ENCODE results near the gene MAP1LC3B2. TPM values are rescaled to one million over a fixed set of nuclear protein-coding genes. Genes with fewer than 3 reads are reported as not detected.
A peak's percentile ranks its signal among the peaks of the same experiment; 100 is the strongest.

The MAP1LC3B2 gene
- total RNA-seq, 1 donor from 2014 or later, result not detected

DNA sequence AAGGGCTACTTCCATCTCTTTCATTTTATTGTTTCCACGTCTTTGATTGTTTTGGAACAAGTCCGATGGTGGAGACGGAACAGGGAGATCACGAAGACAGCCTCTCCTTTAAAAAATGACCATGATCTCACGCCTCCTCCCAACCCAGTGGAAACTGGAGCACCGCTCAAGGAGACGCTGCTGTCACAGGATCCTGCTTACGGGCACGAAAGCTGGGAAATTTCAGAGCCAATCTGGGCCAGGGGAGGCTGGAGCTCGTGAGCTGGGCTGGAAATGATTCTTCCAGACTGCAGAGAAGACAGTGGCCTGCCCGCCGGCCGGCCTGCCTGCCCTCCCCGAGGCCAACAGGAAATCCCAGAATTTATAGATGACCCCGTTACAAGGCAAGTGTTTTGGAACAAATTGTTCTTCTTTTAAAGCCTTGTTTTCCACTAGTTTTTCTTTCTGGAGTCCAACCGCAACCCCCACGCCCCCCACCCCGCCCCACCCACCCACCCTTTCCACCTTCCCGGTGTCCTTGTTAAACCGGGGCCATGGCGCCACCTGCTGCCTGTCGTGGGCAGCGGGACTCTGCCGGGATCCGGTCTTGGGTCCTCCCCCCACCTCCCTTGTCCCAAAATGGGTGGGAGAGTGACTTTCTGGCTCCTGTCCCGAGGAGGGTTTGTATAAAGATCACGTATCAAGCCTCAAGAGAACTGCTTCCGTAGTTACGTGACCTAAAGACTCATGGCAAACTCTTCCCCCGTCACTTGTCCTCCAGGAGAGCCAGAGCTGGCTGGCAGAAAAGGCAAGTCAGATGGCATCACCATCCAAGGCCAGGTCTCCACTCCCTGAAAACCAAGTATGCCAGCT, 40.3 kb downstream of the MAP1LC3B2 start:
- Histone ChIP-seq H3K9ac (ENCODE audit: low read depth in 1 of 3, low read length in 3 of 3) (peak overlapping the region; percentile 73 to 79 (median 78)), H3K4me1 (ENCODE audit: control insufficient read depth in 3 of 3, insufficient read depth in 3 of 3, low read length in 3 of 3) (peaks cover 18 to 30% (median 19%) of the 10 kb centered on the region in 3 donors), H3K27me3 (ENCODE audit: control insufficient read depth in 3 of 3, insufficient read depth in 3 of 3, low read length in 3 of 3) (peaks cover 0 to under 1% (median 0%) of the 10 kb centered on the region in 3 donors), H3K9me3 (ENCODE audit: control insufficient read depth in 3 of 3, low read length in 3 of 3) (no peaks in the 10 kb centered on the region), H3K36me3 (ENCODE audit: control insufficient read depth in 3 of 3, insufficient read depth in 3 of 3, low read length in 3 of 3) (no peaks in the 10 kb centered on the region), H3K4me3 (ENCODE audit: low read length in 3 of 3) (peak overlapping the region; percentile 64 to 77 (median 70)), H3K27ac (ENCODE audit: low read depth, low read length) (peak overlapping the region; percentile 82)

DNA sequence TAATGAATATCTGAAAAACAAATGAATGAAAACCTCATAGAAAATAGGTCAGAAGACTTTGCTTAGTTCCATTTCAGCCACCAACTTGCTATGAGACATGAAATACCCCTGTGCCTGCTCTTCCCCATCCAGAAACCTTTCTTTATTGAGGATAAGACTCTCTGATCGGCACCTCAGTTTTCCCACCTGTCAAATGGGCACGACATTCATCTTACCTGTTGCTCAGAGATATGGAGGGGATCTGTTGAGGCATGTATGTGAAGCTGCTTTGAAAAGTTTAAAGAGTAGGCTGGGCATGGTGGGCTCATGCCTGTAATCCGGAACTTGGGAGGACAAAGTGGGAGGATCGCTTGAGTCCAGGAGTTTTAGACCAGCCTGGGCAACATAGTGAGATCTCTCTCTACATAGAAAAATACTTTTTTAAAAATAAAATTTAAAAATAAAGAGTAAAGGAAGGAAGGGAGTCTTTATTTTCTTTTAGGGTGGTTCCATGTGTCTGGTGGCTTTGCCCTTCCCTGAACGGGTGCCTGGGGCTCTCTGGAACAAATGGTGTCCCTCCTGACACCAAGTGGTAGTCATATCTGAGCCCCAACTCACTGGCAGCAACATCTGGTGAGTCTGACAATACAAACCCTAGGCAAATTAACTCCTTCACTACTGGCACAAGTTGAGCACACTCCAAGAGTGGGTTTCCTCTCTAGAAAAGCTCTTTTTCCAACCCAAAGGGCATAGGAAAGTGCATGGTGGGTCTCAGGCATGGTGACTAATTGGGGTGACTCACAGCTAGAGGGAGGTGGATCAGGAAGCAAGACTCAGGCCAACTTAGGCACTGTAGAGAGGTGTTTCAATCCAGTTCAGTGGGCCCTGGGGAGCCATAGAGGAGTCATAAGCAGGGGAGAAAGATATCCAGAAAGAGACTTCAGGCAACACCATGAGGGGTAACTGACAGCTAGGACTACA, 42.1 kb downstream of the MAP1LC3B2 start:
- H3K27ac ChIP-seq (ENCODE audit: low read depth, low read length), result no peak overlapping the region
- H3K36me3 ChIP-seq (ENCODE audit: control insufficient read depth in 3 of 3, insufficient read depth in 3 of 3, low read length in 3 of 3), result no peaks in the 10 kb centered on the region
- no peaks in the 10 kb centered on the region for H3K9me3 ChIP-seq (ENCODE audit: control insufficient read depth in 3 of 3, low read length in 3 of 3)
- H3K27me3 ChIP-seq (ENCODE audit: control insufficient read depth in 3 of 3, insufficient read depth in 3 of 3, low read length in 3 of 3), result peaks cover 4 to 8% (median 4%) of the 10 kb centered on the region in 3 donors
- H3K9ac ChIP-seq (ENCODE audit: low read depth in 1 of 3, low read length in 3 of 3), result no peak overlapping the region
- peaks cover 18 to 31% (median 20%) of the 10 kb centered on the region in 3 donors for H3K4me1 ChIP-seq (ENCODE audit: control insufficient read depth in 3 of 3, insufficient read depth in 3 of 3, low read length in 3 of 3)
- no peak overlapping the region for H3K4me3 ChIP-seq (ENCODE audit: low read length in 3 of 3)

GRCh38 chr12:116601933-116602810, 43.0 kb downstream of the MAP1LC3B2 start:
- Histone ChIP-seq H3K4me3 (ENCODE audit: low read length in 3 of 3) (no peak overlapping the region), H3K36me3 (ENCODE audit: control insufficient read depth in 3 of 3, insufficient read depth in 3 of 3, low read length in 3 of 3) (no peaks in the 10 kb centered on the region), H3K27me3 (ENCODE audit: control insufficient read depth in 3 of 3, insufficient read depth in 3 of 3, low read length in 3 of 3) (peaks cover 4 to 8% (median 4%) of the 10 kb centered on the region in 3 donors), H3K9ac (ENCODE audit: low read depth in 1 of 3, low read length in 3 of 3) (no peak overlapping the region), H3K27ac (ENCODE audit: low read depth, low read length) (no peak overlapping the region), H3K4me1 (ENCODE audit: control insufficient read depth in 3 of 3, insufficient read depth in 3 of 3, low read length in 3 of 3) (peaks cover 18 to 31% (median 20%) of the 10 kb centered on the region in 3 donors), H3K9me3 (ENCODE audit: control insufficient read depth in 3 of 3, low read length in 3 of 3) (no peaks in the 10 kb centered on the region)

- no peak overlapping the region for H3K9ac ChIP-seq (ENCODE audit: low read depth in 1 of 3, low read length in 3 of 3)
- H3K9me3 ChIP-seq (ENCODE audit: control insufficient read depth in 3 of 3, low read length in 3 of 3), result no peaks in the 10 kb centered on the region
- H3K36me3 ChIP-seq (ENCODE audit: control insufficient read depth in 3 of 3, insufficient read depth in 3 of 3, low read length in 3 of 3), result no peaks in the 10 kb centered on the region
- H3K27ac ChIP-seq (ENCODE audit: low read depth, low read length), result no peak overlapping the region
- no peak overlapping the region for H3K4me3 ChIP-seq (ENCODE audit: low read length in 3 of 3)
- peaks cover 11 to 25% (median 16%) of the 10 kb centered on the region in 3 donors for H3K4me1 ChIP-seq (ENCODE audit: control insufficient read depth in 3 of 3, insufficient read depth in 3 of 3, low read length in 3 of 3)
- H3K27me3 ChIP-seq (ENCODE audit: control insufficient read depth in 3 of 3, insufficient read depth in 3 of 3, low read length in 3 of 3), result peaks cover 4 to 8% (median 4%) of the 10 kb centered on the region in 3 donors
These were observed 44.5 kb downstream of the MAP1LC3B2 start for GRCh38 chr12:116603546-116604177.

DNA sequence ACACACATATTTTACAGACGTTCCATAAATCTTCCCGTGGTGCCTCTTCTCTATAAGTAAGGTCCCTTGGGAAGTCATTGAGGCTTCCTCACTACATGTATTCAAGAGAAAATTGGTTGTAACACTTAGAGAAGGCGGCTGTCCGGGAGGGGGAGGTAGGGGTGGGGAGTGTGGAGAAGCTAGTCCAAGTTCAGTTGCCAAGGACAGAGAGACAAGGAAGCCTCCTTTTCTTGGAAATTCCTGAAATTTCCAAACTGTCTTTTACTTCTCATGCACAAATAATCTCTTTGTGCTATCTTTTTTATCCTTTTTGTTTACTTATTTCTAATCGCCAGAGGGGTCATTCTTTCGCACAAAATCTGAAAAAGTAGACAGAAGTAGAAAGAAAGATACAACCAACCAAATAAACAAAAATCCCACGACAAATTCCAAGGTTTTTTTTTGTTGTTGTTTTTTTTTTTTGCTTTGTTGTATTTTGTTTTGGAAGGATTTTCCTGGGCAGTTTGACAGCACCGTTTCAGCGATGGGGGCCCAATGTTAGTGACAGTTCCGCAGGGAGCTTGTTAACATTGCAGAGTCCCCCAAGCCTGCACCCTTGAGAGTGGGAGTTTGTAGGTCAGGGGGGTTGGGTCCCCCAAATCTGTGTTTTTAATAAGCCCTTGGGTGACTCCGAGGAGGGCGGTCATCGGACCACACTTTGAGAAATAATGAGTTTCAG, 45.2 kb downstream of the MAP1LC3B2 start:
- no peak overlapping the region for H3K27ac ChIP-seq (ENCODE audit: low read depth, low read length)
- H3K4me3 ChIP-seq (ENCODE audit: low read length in 3 of 3), result peak overlapping the region in 1 of 3 donors; percentile 48
- no peaks in the 10 kb centered on the region for H3K36me3 ChIP-seq (ENCODE audit: control insufficient read depth in 3 of 3, insufficient read depth in 3 of 3, low read length in 3 of 3)
- peaks cover 4 to 8% (median 4%) of the 10 kb centered on the region in 3 donors for H3K27me3 ChIP-seq (ENCODE audit: control insufficient read depth in 3 of 3, insufficient read depth in 3 of 3, low read length in 3 of 3)
- H3K4me1 ChIP-seq (ENCODE audit: control insufficient read depth in 3 of 3, insufficient read depth in 3 of 3, low read length in 3 of 3), result peaks cover 4 to 22% (median 9%) of the 10 kb centered on the region in 3 donors
- H3K9ac ChIP-seq (ENCODE audit: low read depth in 1 of 3, low read length in 3 of 3), result no peak overlapping the region
- H3K9me3 ChIP-seq (ENCODE audit: control insufficient read depth in 3 of 3, low read length in 3 of 3), result no peaks in the 10 kb centered on the region

DNA sequence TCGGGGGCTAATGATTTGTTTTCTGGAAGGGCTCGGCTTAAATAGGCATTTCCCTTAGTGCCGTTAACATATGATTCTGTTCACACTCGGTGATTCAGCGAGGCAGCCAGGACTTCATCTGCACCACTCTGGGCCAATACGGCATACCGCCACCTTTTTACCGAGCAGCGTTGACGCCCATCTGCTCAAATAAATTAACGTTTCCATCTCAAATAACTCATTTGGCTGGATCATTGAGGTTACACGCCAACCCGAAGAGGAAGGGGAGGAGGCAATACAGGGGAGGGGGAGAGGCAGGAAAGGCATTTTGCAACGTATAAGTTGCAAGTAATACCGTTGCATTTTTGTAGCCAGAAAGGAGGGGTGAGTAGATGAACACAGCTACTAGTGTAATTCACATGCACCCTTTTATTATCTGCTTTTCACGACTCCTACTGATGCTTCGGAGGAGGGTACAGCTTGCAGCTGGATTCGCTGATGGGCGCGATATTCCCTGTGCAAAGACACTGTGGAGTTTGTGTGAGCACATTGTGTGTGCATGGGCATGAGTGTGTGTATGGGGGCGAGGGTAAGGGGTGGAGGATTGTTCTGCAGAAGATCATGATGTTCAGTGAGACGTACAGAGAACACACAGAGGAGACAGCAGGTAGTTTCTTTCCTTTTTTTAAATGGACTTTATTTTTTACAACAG, 45.9 kb downstream of the MAP1LC3B2 start:
- Histone ChIP-seq H3K9ac (ENCODE audit: low read depth in 1 of 3, low read length in 3 of 3) (no peak overlapping the region), H3K36me3 (ENCODE audit: control insufficient read depth in 3 of 3, insufficient read depth in 3 of 3, low read length in 3 of 3) (no peaks in the 10 kb centered on the region), H3K4me1 (ENCODE audit: control insufficient read depth in 3 of 3, insufficient read depth in 3 of 3, low read length in 3 of 3) (peaks cover 0 to 22% (median 10%) of the 10 kb centered on the region in 3 donors), H3K4me3 (ENCODE audit: low read length in 3 of 3) (peak overlapping the region in 2 of 3 donors; percentile 4 to 48), H3K27ac (ENCODE audit: low read depth, low read length) (no peak overlapping the region), H3K27me3 (ENCODE audit: control insufficient read depth in 3 of 3, insufficient read depth in 3 of 3, low read length in 3 of 3) (peaks cover 4 to 8% (median 4%) of the 10 kb centered on the region in 3 donors), H3K9me3 (ENCODE audit: control insufficient read depth in 3 of 3, low read length in 3 of 3) (no peaks in the 10 kb centered on the region)

DNA sequence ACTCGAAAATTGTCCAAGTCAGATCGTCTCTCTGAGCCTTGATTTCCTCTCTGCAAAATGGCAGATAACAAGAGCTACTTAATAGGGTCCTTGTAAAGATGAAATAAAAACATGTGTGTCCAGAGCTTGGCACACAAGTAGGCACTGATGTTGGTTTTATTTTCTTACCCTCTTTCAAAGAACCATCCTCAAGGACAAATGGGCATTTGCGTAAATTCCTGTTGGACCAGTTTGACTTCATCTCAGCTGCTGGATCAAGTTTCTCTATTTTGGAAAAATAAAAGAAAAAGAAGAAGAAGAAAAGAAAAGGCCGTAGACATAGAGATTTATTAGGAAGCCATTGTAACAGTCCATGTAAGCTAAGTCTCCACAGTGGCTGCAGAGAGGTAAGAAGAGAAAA, 47.2 kb downstream of the MAP1LC3B2 start:
- Histone ChIP-seq H3K9ac (ENCODE audit: low read depth in 1 of 3, low read length in 3 of 3) (no peak overlapping the region), H3K4me1 (ENCODE audit: control insufficient read depth in 3 of 3, insufficient read depth in 3 of 3, low read length in 3 of 3) (peaks cover 0 to 22% (median 10%) of the 10 kb centered on the region in 3 donors), H3K9me3 (ENCODE audit: control insufficient read depth in 3 of 3, low read length in 3 of 3) (no peaks in the 10 kb centered on the region), H3K27me3 (ENCODE audit: control insufficient read depth in 3 of 3, insufficient read depth in 3 of 3, low read length in 3 of 3) (peaks cover 4 to 8% (median 4%) of the 10 kb centered on the region in 3 donors), H3K4me3 (ENCODE audit: low read length in 3 of 3) (no peak overlapping the region), H3K36me3 (ENCODE audit: control insufficient read depth in 3 of 3, insufficient read depth in 3 of 3, low read length in 3 of 3) (no peaks in the 10 kb centered on the region), H3K27ac (ENCODE audit: low read depth, low read length) (no peak overlapping the region)

DNA sequence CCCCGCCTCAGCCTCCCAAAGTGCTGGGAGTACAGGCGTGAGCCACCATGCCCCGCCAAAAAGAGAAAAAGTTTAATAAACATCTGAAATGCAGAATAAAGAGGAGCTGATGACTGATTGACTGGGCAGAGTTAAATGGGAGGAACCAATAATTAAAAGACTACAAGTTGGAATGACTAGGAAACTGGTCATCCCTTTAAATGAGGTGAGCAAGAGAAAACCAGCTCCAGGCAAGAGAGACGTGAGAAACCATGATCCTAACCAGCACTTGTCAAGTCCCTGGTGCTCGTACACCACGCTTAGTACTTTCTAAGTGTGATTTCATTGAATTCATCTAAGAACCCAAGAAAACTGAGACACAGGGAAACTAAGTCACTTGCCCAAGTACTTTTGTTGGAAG, 47.9 kb downstream of the MAP1LC3B2 start:
- peaks cover 0 to 20% (median 10%) of the 10 kb centered on the region in 3 donors for H3K4me1 ChIP-seq (ENCODE audit: control insufficient read depth in 3 of 3, insufficient read depth in 3 of 3, low read length in 3 of 3)
- H3K9me3 ChIP-seq (ENCODE audit: control insufficient read depth in 3 of 3, low read length in 3 of 3), result no peaks in the 10 kb centered on the region
- H3K27ac ChIP-seq (ENCODE audit: low read depth, low read length), result no peak overlapping the region
- peaks cover 4 to 8% (median 4%) of the 10 kb centered on the region in 3 donors for H3K27me3 ChIP-seq (ENCODE audit: control insufficient read depth in 3 of 3, insufficient read depth in 3 of 3, low read length in 3 of 3)
- H3K9ac ChIP-seq (ENCODE audit: low read depth in 1 of 3, low read length in 3 of 3), result no peak overlapping the region
- no peaks in the 10 kb centered on the region for H3K36me3 ChIP-seq (ENCODE audit: control insufficient read depth in 3 of 3, insufficient read depth in 3 of 3, low read length in 3 of 3)
- no peak overlapping the region for H3K4me3 ChIP-seq (ENCODE audit: low read length in 3 of 3)
